HG03378 (cell line): ENCODE results near the gene TCOF1.

Experiments used
- ATAC-seq: cut with Tn5 transposase; IDR thresholded peaks from one replicate; pipeline ENCODE4 v1.9.1; 2021; ENCODE audit warnings: mild to moderate bottlenecking, moderate library complexity; ENCODE audit not compliant: unreplicated experiment

The TCOF1 gene

GRCh38 chr5:150322202-150322601, 35.3 kb upstream of the TCOF1 start:
- ATAC-seq = no peak

GRCh38 chr5:150323092-150323491, 34.4 kb upstream of the TCOF1 start:
- ATAC-seq = no peak

GRCh38 chr5:150323819-150324218, 33.7 kb upstream of the TCOF1 start:
- ATAC-seq = no peak

- no peak for ATAC-seq
Observed at GRCh38 chr5:150325426-150325825, 32.1 kb upstream of the TCOF1 start.

- ATAC-seq = no peak
Observed at GRCh38 chr5:150326707-150327106, 30.8 kb upstream of the TCOF1 start.

GRCh38 chr5:150327139-150327538, 30.4 kb upstream of the TCOF1 start:
- no peak for ATAC-seq

- ATAC-seq = no peak
Observed at GRCh38 chr5:150328515-150328914, 29.0 kb upstream of the TCOF1 start.

- no peak for ATAC-seq
Observed at GRCh38 chr5:150329038-150329437, 28.5 kb upstream of the TCOF1 start.

GRCh38 chr5:150329881-150330876, 27.3 kb upstream of the TCOF1 start:
- no peak for ATAC-seq

- ATAC-seq = no peak
Observed at GRCh38 chr5:150333400-150333799, 24.1 kb upstream of the TCOF1 start.

GRCh38 chr5:150335778-150336177, 21.7 kb upstream of the TCOF1 start:
- no peak for ATAC-seq

GRCh38 chr5:150338546-150338945, 19.0 kb upstream of the TCOF1 start:
- ATAC-seq = no peak

GRCh38 chr5:150339165-150339564, 18.3 kb upstream of the TCOF1 start:
- ATAC-seq = no peak

- no peak for ATAC-seq
Observed at GRCh38 chr5:150339841-150340240, 17.7 kb upstream of the TCOF1 start.

GRCh38 chr5:150340614-150341255, 16.8 kb upstream of the TCOF1 start:
- ATAC-seq = no peak

- ATAC-seq = no peak
Observed at GRCh38 chr5:150341331-150341730, 16.2 kb upstream of the TCOF1 start.

- no peak for ATAC-seq
Observed at GRCh38 chr5:150341989-150342388, 15.5 kb upstream of the TCOF1 start.

- ATAC-seq = peak; percentile 46
Observed at GRCh38 chr5:150342583-150342982, 14.9 kb upstream of the TCOF1 start.

GRCh38 chr5:150343994-150344631, 13.4 kb upstream of the TCOF1 start:
- ATAC-seq = no peak

GRCh38 chr5:150345716-150346115, 11.8 kb upstream of the TCOF1 start:
- no peak for ATAC-seq

- no peak for ATAC-seq
Observed at GRCh38 chr5:150346592-150346991, 10.9 kb upstream of the TCOF1 start.

GRCh38 chr5:150347003-150347402, 10.5 kb upstream of the TCOF1 start:
- no peak for ATAC-seq
